Measurements from ENCODE around the gene SLMAP.

The SLMAP gene

GRCh38 chr3:57838627-57839026 is 82.5 kb downstream of the SLMAP start:
- no peak overlapping the region for H3K18ac ChIP-seq (ENCODE audit: low read depth in 1 of 2, low read length in 2 of 2)
- H3K9ac ChIP-seq (ENCODE audit: low read length): no peak overlapping the region
- no peak overlapping the region for H2BK120ac ChIP-seq (ENCODE audit: low read depth, low read length)
- H3K23ac ChIP-seq (ENCODE audit: low read length in 2 of 2): no peak overlapping the region
- H3K9me3 ChIP-seq (ENCODE audit: control insufficient read depth, low read length): no peaks in the 10 kb centered on the region
- H3K27ac ChIP-seq (ENCODE audit: low read length, poor library complexity, severe bottlenecking): no peak overlapping the region
- no peak overlapping the region for H4K91ac ChIP-seq (ENCODE audit: low read length)
- H3K4me2 ChIP-seq (ENCODE audit: low read length, poor library complexity, severe bottlenecking): no peak overlapping the region
- H3K36me3 ChIP-seq (ENCODE audit: control insufficient read depth in 1 of 2, insufficient read depth in 2 of 2, low read depth in 1 of 2, low read length in 2 of 2): peaks cover 0 to 3% of the 10 kb centered on the region in 2 experiments
- H4K8ac ChIP-seq (ENCODE audit: low read length): no peak overlapping the region
- WGBS: 97% methylated on average over 3 of the region's 3 CpGs
- no peak overlapping the region for H3K14ac ChIP-seq (ENCODE audit: low read length in 2 of 2)
- no peak overlapping the region for H2AFZ ChIP-seq (ENCODE audit: low read depth, low read length)
- H3K4me1 ChIP-seq (ENCODE audit: control insufficient read depth, insufficient read depth, low read depth, low read length): no peaks in the 10 kb centered on the region
- no peak overlapping the region for H3K4ac ChIP-seq (ENCODE audit: low read depth in 1 of 2, low read length in 2 of 2)
- peaks cover 19% of the 10 kb centered on the region for H3K79me1 ChIP-seq (replicated peaks; ENCODE audit: low read length, poor library complexity, severe bottlenecking)
- H3K4me3 ChIP-seq (ENCODE audit: insufficient read depth in 1 of 2, low read depth in 1 of 2, low read length in 2 of 2): no peak overlapping the region
- no peak for DNase-seq
- H2BK15ac ChIP-seq (ENCODE audit: low read depth, poor library complexity, severe bottlenecking): no peak overlapping the region
- no peak overlapping the region for H2AK5ac ChIP-seq (ENCODE audit: low read length, severe bottlenecking)
- H2BK5ac ChIP-seq (ENCODE audit: low read depth, low read length, poor library complexity, severe bottlenecking): no peak overlapping the region
- no peaks in the 10 kb centered on the region for H3K27me3 ChIP-seq (ENCODE audit: control insufficient read depth in 1 of 2, insufficient read depth in 1 of 2, low read length in 2 of 2)
- no peak overlapping the region for H2BK12ac ChIP-seq (ENCODE audit: low read length in 2 of 2)

DNA sequence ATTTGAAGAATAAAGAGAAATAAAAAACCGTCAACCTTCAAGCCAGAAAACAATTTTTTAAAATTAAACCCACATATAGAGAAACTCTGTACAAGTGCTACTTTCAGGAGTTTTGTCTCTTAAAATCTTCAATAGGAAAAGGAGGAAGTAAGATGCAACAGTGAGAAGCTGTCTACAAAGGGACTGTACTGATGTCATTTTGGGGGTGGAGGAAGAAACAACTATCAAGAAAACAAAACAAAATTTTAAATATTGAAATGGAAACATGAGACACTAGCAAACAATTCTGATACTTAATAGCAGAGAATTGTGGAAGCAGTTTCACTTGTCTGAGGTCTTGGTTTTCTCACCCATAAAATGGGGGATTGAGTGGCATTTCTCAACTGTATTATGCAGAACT is 84.4 kb downstream of the SLMAP start:
- Histone ChIP-seq H4K91ac (ENCODE audit: low read length) (no peak overlapping the region), H4K8ac (ENCODE audit: low read length) (no peak overlapping the region), H3K27ac (ENCODE audit: low read length, poor library complexity, severe bottlenecking) (no peak overlapping the region), H3K4ac (ENCODE audit: low read depth in 1 of 2, low read length in 2 of 2) (no peak overlapping the region), H3K79me1 (replicated peaks; ENCODE audit: low read length, poor library complexity, severe bottlenecking) (peaks cover 17% of the 10 kb centered on the region), H2BK12ac (ENCODE audit: low read length in 2 of 2) (no peak overlapping the region), H3K9me3 (ENCODE audit: control insufficient read depth, low read length) (no peaks in the 10 kb centered on the region), H3K27me3 (ENCODE audit: control insufficient read depth in 1 of 2, insufficient read depth in 1 of 2, low read length in 2 of 2) (no peaks in the 10 kb centered on the region), H2AFZ (ENCODE audit: low read depth, low read length) (no peak overlapping the region), H3K14ac (ENCODE audit: low read length in 2 of 2) (no peak overlapping the region), H3K4me1 (ENCODE audit: control insufficient read depth, insufficient read depth, low read depth, low read length) (no peaks in the 10 kb centered on the region), H3K9ac (ENCODE audit: low read length) (no peak overlapping the region), H2AK5ac (ENCODE audit: low read length, severe bottlenecking) (no peak overlapping the region), H2BK15ac (ENCODE audit: low read depth, poor library complexity, severe bottlenecking) (no peak overlapping the region), H3K4me2 (ENCODE audit: low read length, poor library complexity, severe bottlenecking) (no peak overlapping the region), H3K18ac (ENCODE audit: low read depth in 1 of 2, low read length in 2 of 2) (no peak overlapping the region), H2BK5ac (ENCODE audit: low read depth, low read length, poor library complexity, severe bottlenecking) (no peak overlapping the region), H3K23ac (ENCODE audit: low read length in 2 of 2) (no peak overlapping the region), H3K4me3 (ENCODE audit: insufficient read depth in 1 of 2, low read depth in 1 of 2, low read length in 2 of 2) (no peak overlapping the region), H2BK120ac (ENCODE audit: low read depth, low read length) (no peak overlapping the region), H3K36me3 (ENCODE audit: control insufficient read depth in 1 of 2, insufficient read depth in 2 of 2, low read depth in 1 of 2, low read length in 2 of 2) (no peaks in the 10 kb centered on the region)
- no peak for DNase-seq
- no CpG with 5 or more reads among the region's 1 CpG for WGBS

DNA sequence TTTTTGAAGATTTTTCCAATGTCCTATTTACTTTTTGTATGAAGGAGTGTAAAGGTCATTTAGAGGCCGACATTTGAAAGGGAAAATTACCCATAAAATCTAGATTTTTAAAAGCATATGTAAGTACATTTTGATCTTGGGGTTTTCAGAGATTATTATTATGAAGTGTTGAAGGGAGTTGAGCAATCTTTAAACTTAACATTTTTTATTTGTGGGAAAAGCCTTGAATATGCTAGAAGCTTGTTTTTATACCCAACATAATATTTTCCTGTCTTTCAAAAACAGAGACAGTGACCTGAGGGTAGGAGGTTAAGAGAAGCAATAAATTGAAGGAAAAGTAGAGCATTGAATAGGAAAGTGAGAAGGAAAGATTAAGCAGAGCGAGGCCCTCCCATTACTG is 85.7 kb downstream of the SLMAP start:
- no peak overlapping the region for H3K4me2 ChIP-seq (ENCODE audit: low read length, poor library complexity, severe bottlenecking)
- H3K23ac ChIP-seq (ENCODE audit: low read length in 2 of 2): no peak overlapping the region
- no peak overlapping the region for H2BK5ac ChIP-seq (ENCODE audit: low read depth, low read length, poor library complexity, severe bottlenecking)
- no peak overlapping the region for H3K27ac ChIP-seq (ENCODE audit: low read length, poor library complexity, severe bottlenecking)
- no peak overlapping the region for H3K4ac ChIP-seq (ENCODE audit: low read depth in 1 of 2, low read length in 2 of 2)
- H3K14ac ChIP-seq (ENCODE audit: low read length in 2 of 2): no peak overlapping the region
- H4K8ac ChIP-seq (ENCODE audit: low read length): no peak overlapping the region
- peaks cover 15% of the 10 kb centered on the region for H3K79me1 ChIP-seq (replicated peaks; ENCODE audit: low read length, poor library complexity, severe bottlenecking)
- H3K36me3 ChIP-seq (ENCODE audit: control insufficient read depth in 1 of 2, insufficient read depth in 2 of 2, low read depth in 1 of 2, low read length in 2 of 2): no peaks in the 10 kb centered on the region
- no CpG with 5 or more reads among the region's 2 CpGs for WGBS
- H2BK120ac ChIP-seq (ENCODE audit: low read depth, low read length): no peak overlapping the region
- no peak overlapping the region for H2AK5ac ChIP-seq (ENCODE audit: low read length, severe bottlenecking)
- no peak overlapping the region for H4K91ac ChIP-seq (ENCODE audit: low read length)
- no peaks in the 10 kb centered on the region for H3K27me3 ChIP-seq (ENCODE audit: control insufficient read depth in 1 of 2, insufficient read depth in 1 of 2, low read length in 2 of 2)
- H3K4me3 ChIP-seq (ENCODE audit: insufficient read depth in 1 of 2, low read depth in 1 of 2, low read length in 2 of 2): no peak overlapping the region
- no peaks in the 10 kb centered on the region for H3K9me3 ChIP-seq (ENCODE audit: control insufficient read depth, low read length)
- no peak overlapping the region for H2BK15ac ChIP-seq (ENCODE audit: low read depth, poor library complexity, severe bottlenecking)
- H2AFZ ChIP-seq (ENCODE audit: low read depth, low read length): no peak overlapping the region
- no peak for DNase-seq
- H2BK12ac ChIP-seq (ENCODE audit: low read length in 2 of 2): no peak overlapping the region
- H3K18ac ChIP-seq (ENCODE audit: low read depth in 1 of 2, low read length in 2 of 2): no peak overlapping the region
- H3K4me1 ChIP-seq (ENCODE audit: control insufficient read depth, insufficient read depth, low read depth, low read length): no peaks in the 10 kb centered on the region
- no peak overlapping the region for H3K9ac ChIP-seq (ENCODE audit: low read length)

- Histone ChIP-seq H2AK5ac (ENCODE audit: low read length, severe bottlenecking) (no peak overlapping the region), H2AFZ (ENCODE audit: low read depth, low read length) (no peak overlapping the region), H3K4ac (ENCODE audit: low read depth in 1 of 2, low read length in 2 of 2) (no peak overlapping the region), H4K8ac (ENCODE audit: low read length) (no peak overlapping the region), H2BK15ac (ENCODE audit: low read depth, poor library complexity, severe bottlenecking) (no peak overlapping the region), H3K79me1 (replicated peaks; ENCODE audit: low read length, poor library complexity, severe bottlenecking) (peaks cover 2% of the 10 kb centered on the region), H3K14ac (ENCODE audit: low read length in 2 of 2) (no peak overlapping the region), H3K9ac (ENCODE audit: low read length) (no peak overlapping the region), H3K36me3 (ENCODE audit: control insufficient read depth in 1 of 2, insufficient read depth in 2 of 2, low read depth in 1 of 2, low read length in 2 of 2) (peaks cover 3 to 9% of the 10 kb centered on the region in 2 experiments), H3K4me3 (ENCODE audit: insufficient read depth in 1 of 2, low read depth in 1 of 2, low read length in 2 of 2) (no peak overlapping the region), H2BK5ac (ENCODE audit: low read depth, low read length, poor library complexity, severe bottlenecking) (no peak overlapping the region), H3K27me3 (ENCODE audit: control insufficient read depth in 1 of 2, insufficient read depth in 1 of 2, low read length in 2 of 2) (no peaks in the 10 kb centered on the region), H3K27ac (ENCODE audit: low read length, poor library complexity, severe bottlenecking) (no peak overlapping the region), H3K9me3 (ENCODE audit: control insufficient read depth, low read length) (no peaks in the 10 kb centered on the region), H2BK12ac (ENCODE audit: low read length in 2 of 2) (no peak overlapping the region), H4K91ac (ENCODE audit: low read length) (no peak overlapping the region), H3K4me1 (ENCODE audit: control insufficient read depth, insufficient read depth, low read depth, low read length) (no peaks in the 10 kb centered on the region), H3K23ac (ENCODE audit: low read length in 2 of 2) (no peak overlapping the region), H3K4me2 (ENCODE audit: low read length, poor library complexity, severe bottlenecking) (no peak overlapping the region), H2BK120ac (ENCODE audit: low read depth, low read length) (no peak overlapping the region), H3K18ac (ENCODE audit: low read depth in 1 of 2, low read length in 2 of 2) (no peak overlapping the region)
- WGBS: 93% methylated on average over 3 of the region's 3 CpGs
- no peak for DNase-seq
Observed at GRCh38 chr3:57848177-57848738, 92.1 kb downstream of the SLMAP start.

Measured in mesenchymal stem cell (in vitro differentiated cells and primary cell).